ENCODE measurements around the gene MACF1.

MACF1 gene

GRCh38 chr1:39321979-39322378, 117.5 kb downstream of the MACF1 start:
- Histone ChIP-seq H3K4me1 (ENCODE audit: control insufficient read depth, insufficient read depth, low read length) (peaks cover 6% of the 10 kb centered on the region), H3K4me3 (ENCODE audit: low read length) (no peak overlapping the region), H3K9me3 (ENCODE audit: control insufficient read depth, low read length) (no peaks in the 10 kb centered on the region), H3K9ac (ENCODE audit: low read length) (no peak overlapping the region), H3K27me3 (replicated peaks; ENCODE audit: control insufficient read depth, insufficient read depth, low read length) (no peaks in the 10 kb centered on the region), H3K36me3 (ENCODE audit: control insufficient read depth, insufficient read depth, low read length, severe bottlenecking) (peaks cover 100% of the 10 kb centered on the region)
- no peak for DNase-seq (ENCODE audit: low read depth)

GRCh38 chr1:39322431-39322830, 117.9 kb downstream of the MACF1 start:
- Histone ChIP-seq H3K4me3 (ENCODE audit: low read length) (no peak overlapping the region), H3K9ac (ENCODE audit: low read length) (no peak overlapping the region), H3K27me3 (replicated peaks; ENCODE audit: control insufficient read depth, insufficient read depth, low read length) (no peaks in the 10 kb centered on the region), H3K36me3 (ENCODE audit: control insufficient read depth, insufficient read depth, low read length, severe bottlenecking) (peaks cover 100% of the 10 kb centered on the region), H3K4me1 (ENCODE audit: control insufficient read depth, insufficient read depth, low read length) (peaks cover 6% of the 10 kb centered on the region), H3K9me3 (ENCODE audit: control insufficient read depth, low read length) (no peaks in the 10 kb centered on the region)
- DNase-seq (ENCODE audit: low read depth): no peak

- H3K36me3 ChIP-seq (ENCODE audit: control insufficient read depth, insufficient read depth, low read length, severe bottlenecking): peaks cover 100% of the 10 kb centered on the region
- H3K9ac ChIP-seq (ENCODE audit: low read length): no peak overlapping the region
- H3K4me1 ChIP-seq (ENCODE audit: control insufficient read depth, insufficient read depth, low read length): peaks cover 6% of the 10 kb centered on the region
- H3K4me3 ChIP-seq (ENCODE audit: low read length): no peak overlapping the region
- no peaks in the 10 kb centered on the region for H3K9me3 ChIP-seq (ENCODE audit: control insufficient read depth, low read length)
- no peaks in the 10 kb centered on the region for H3K27me3 ChIP-seq (replicated peaks; ENCODE audit: control insufficient read depth, insufficient read depth, low read length)
- DNase-seq (ENCODE audit: low read depth): no peak
These were observed 120.4 kb downstream of the MACF1 start for GRCh38 chr1:39324888-39325287.

GRCh38 chr1:39326836-39327235, 122.3 kb downstream of the MACF1 start:
- Histone ChIP-seq H3K36me3 (ENCODE audit: control insufficient read depth, insufficient read depth, low read length, severe bottlenecking) (peaks cover 93% of the 10 kb centered on the region), H3K27me3 (replicated peaks; ENCODE audit: control insufficient read depth, insufficient read depth, low read length) (no peaks in the 10 kb centered on the region), H3K9me3 (ENCODE audit: control insufficient read depth, low read length) (no peaks in the 10 kb centered on the region), H3K4me1 (ENCODE audit: control insufficient read depth, insufficient read depth, low read length) (peaks cover 6% of the 10 kb centered on the region), H3K4me3 (ENCODE audit: low read length) (no peak overlapping the region), H3K9ac (ENCODE audit: low read length) (no peak overlapping the region)
- no peak for DNase-seq (ENCODE audit: low read depth)

GRCh38 chr1:39328095-39328494, 123.6 kb downstream of the MACF1 start:
- Histone ChIP-seq H3K27me3 (replicated peaks; ENCODE audit: control insufficient read depth, insufficient read depth, low read length) (no peaks in the 10 kb centered on the region), H3K36me3 (ENCODE audit: control insufficient read depth, insufficient read depth, low read length, severe bottlenecking) (peaks cover 93% of the 10 kb centered on the region)

GRCh38 chr1:39328586-39329121, 124.2 kb downstream of the MACF1 start:
- Histone ChIP-seq H3K36me3 (ENCODE audit: control insufficient read depth, insufficient read depth, low read length, severe bottlenecking) (peaks cover 93% of the 10 kb centered on the region), H3K27me3 (replicated peaks; ENCODE audit: control insufficient read depth, insufficient read depth, low read length) (no peaks in the 10 kb centered on the region), H3K9ac (ENCODE audit: low read length) (no peak overlapping the region), H3K4me3 (ENCODE audit: low read length) (no peak overlapping the region), H3K9me3 (ENCODE audit: control insufficient read depth, low read length) (no peaks in the 10 kb centered on the region), H3K4me1 (ENCODE audit: control insufficient read depth, insufficient read depth, low read length) (peaks cover 13% of the 10 kb centered on the region)
- no peak for DNase-seq (ENCODE audit: low read depth)

More at GRCh38 chr1:39328095-39328494, 123.6 kb downstream of the MACF1 start:
- DNase-seq (ENCODE audit: low read depth): no peak
- Histone ChIP-seq H3K4me1 (ENCODE audit: control insufficient read depth, insufficient read depth, low read length) (peaks cover 9% of the 10 kb centered on the region), H3K4me3 (ENCODE audit: low read length) (no peak overlapping the region), H3K9ac (ENCODE audit: low read length) (no peak overlapping the region), H3K9me3 (ENCODE audit: control insufficient read depth, low read length) (no peaks in the 10 kb centered on the region)

GRCh38 chr1:39331647-39332046, 127.2 kb downstream of the MACF1 start:
- no peaks in the 10 kb centered on the region for H3K27me3 ChIP-seq (replicated peaks; ENCODE audit: control insufficient read depth, insufficient read depth, low read length)
- no peaks in the 10 kb centered on the region for H3K9me3 ChIP-seq (ENCODE audit: control insufficient read depth, low read length)
- no peak for DNase-seq (ENCODE audit: low read depth)
- H3K4me3 ChIP-seq (ENCODE audit: low read length): no peak overlapping the region
- peaks cover 8% of the 10 kb centered on the region for H3K4me1 ChIP-seq (ENCODE audit: control insufficient read depth, insufficient read depth, low read length)
- H3K36me3 ChIP-seq (ENCODE audit: control insufficient read depth, insufficient read depth, low read length, severe bottlenecking): peaks cover 77% of the 10 kb centered on the region
- H3K9ac ChIP-seq (ENCODE audit: low read length): no peak overlapping the region

- Histone ChIP-seq H3K27me3 (replicated peaks; ENCODE audit: control insufficient read depth, insufficient read depth, low read length) (no peaks in the 10 kb centered on the region), H3K4me1 (ENCODE audit: control insufficient read depth, insufficient read depth, low read length) (peaks cover 8% of the 10 kb centered on the region), H3K4me3 (ENCODE audit: low read length) (no peak overlapping the region), H3K9me3 (ENCODE audit: control insufficient read depth, low read length) (no peaks in the 10 kb centered on the region), H3K9ac (ENCODE audit: low read length) (no peak overlapping the region), H3K36me3 (ENCODE audit: control insufficient read depth, insufficient read depth, low read length, severe bottlenecking) (peaks cover 77% of the 10 kb centered on the region)
- peak; percentile 8 for DNase-seq (ENCODE audit: low read depth)
These were observed 127.8 kb downstream of the MACF1 start for GRCh38 chr1:39332291-39332690.

GRCh38 chr1:39332828-39333227, 128.3 kb downstream of the MACF1 start:
- peaks cover 8% of the 10 kb centered on the region for H3K4me1 ChIP-seq (ENCODE audit: control insufficient read depth, insufficient read depth, low read length)
- no peak for DNase-seq (ENCODE audit: low read depth)
- H3K4me3 ChIP-seq (ENCODE audit: low read length): no peak overlapping the region
- no peaks in the 10 kb centered on the region for H3K27me3 ChIP-seq (replicated peaks; ENCODE audit: control insufficient read depth, insufficient read depth, low read length)
- peaks cover 74% of the 10 kb centered on the region for H3K36me3 ChIP-seq (ENCODE audit: control insufficient read depth, insufficient read depth, low read length, severe bottlenecking)
- H3K9ac ChIP-seq (ENCODE audit: low read length): no peak overlapping the region
- H3K9me3 ChIP-seq (ENCODE audit: control insufficient read depth, low read length): no peaks in the 10 kb centered on the region

GRCh38 chr1:39333296-39333695, 128.8 kb downstream of the MACF1 start:
- Histone ChIP-seq H3K9ac (ENCODE audit: low read length) (no peak overlapping the region), H3K9me3 (ENCODE audit: control insufficient read depth, low read length) (no peaks in the 10 kb centered on the region), H3K4me3 (ENCODE audit: low read length) (no peak overlapping the region), H3K36me3 (ENCODE audit: control insufficient read depth, insufficient read depth, low read length, severe bottlenecking) (peaks cover 74% of the 10 kb centered on the region), H3K27me3 (replicated peaks; ENCODE audit: control insufficient read depth, insufficient read depth, low read length) (no peaks in the 10 kb centered on the region), H3K4me1 (ENCODE audit: control insufficient read depth, insufficient read depth, low read length) (peaks cover 8% of the 10 kb centered on the region)
- no peak for DNase-seq (ENCODE audit: low read depth)

GRCh38 chr1:39335216-39335615, 130.7 kb downstream of the MACF1 start:
- Histone ChIP-seq H3K27me3 (replicated peaks; ENCODE audit: control insufficient read depth, insufficient read depth, low read length) (no peaks in the 10 kb centered on the region), H3K36me3 (ENCODE audit: control insufficient read depth, insufficient read depth, low read length, severe bottlenecking) (peaks cover 74% of the 10 kb centered on the region), H3K4me1 (ENCODE audit: control insufficient read depth, insufficient read depth, low read length) (peaks cover 8% of the 10 kb centered on the region), H3K9ac (ENCODE audit: low read length) (no peak overlapping the region), H3K9me3 (ENCODE audit: control insufficient read depth, low read length) (no peaks in the 10 kb centered on the region), H3K4me3 (ENCODE audit: low read length) (no peak overlapping the region)
- DNase-seq (ENCODE audit: low read depth): no peak

GRCh38 chr1:39337067-39337466, 132.6 kb downstream of the MACF1 start:
- H3K27me3 ChIP-seq (replicated peaks; ENCODE audit: control insufficient read depth, insufficient read depth, low read length): no peaks in the 10 kb centered on the region
- H3K4me3 ChIP-seq (ENCODE audit: low read length): no peak overlapping the region
- no peaks in the 10 kb centered on the region for H3K9me3 ChIP-seq (ENCODE audit: control insufficient read depth, low read length)
- peaks cover 77% of the 10 kb centered on the region for H3K36me3 ChIP-seq (ENCODE audit: control insufficient read depth, insufficient read depth, low read length, severe bottlenecking)
- no peak for DNase-seq (ENCODE audit: low read depth)
- peaks cover 8% of the 10 kb centered on the region for H3K4me1 ChIP-seq (ENCODE audit: control insufficient read depth, insufficient read depth, low read length)
- no peak overlapping the region for H3K9ac ChIP-seq (ENCODE audit: low read length)
